Natural killer cell treated with Interleukin-12 subunit alpha and Interleukin-12 subunit beta and Interleukin-15 and Interleukin-18, amount 100 ng/mL, for 72 hours (primary cell): Measurements from ENCODE around the gene PCED1B. TPM values are rescaled to one million over a fixed set of nuclear protein-coding genes. Genes with fewer than 3 reads are reported as not detected.

Source experiments
- ATAC-seq, 2 donors: fragments of 150-1000 bp; cut with Tn5 transposase in 1 of 2; sonication (Bioruptor Pico), chemical (Tn5 transposase) in 1 of 2; 2 replicates each; pipeline ENCODE4 v1.10.0; 2021
- DNase-seq: peaks from one replicate; pipeline ENCODE4 v3.0.0; 2022; ENCODE audit warnings: low spot score
- H3K27ac Mint-ChIP-seq, 2 donors: 1 replicate in 1 of 2; 2 replicates in 1 of 2; pipeline ENCODE4 v1.8.0; 2022; ENCODE audit warnings: mixed read lengths in 2 of 2, mild to moderate bottlenecking in 1 of 2, moderate library complexity in 1 of 2
- H3K27me3 Mint-ChIP-seq, 2 donors: 1 replicate in 1 of 2; 2 replicates in 1 of 2; pipeline ENCODE4 v1.8.0; 2022; ENCODE audit warnings: mixed read lengths in 2 of 2
- H3K36me3 Mint-ChIP-seq: one replicate; pipeline ENCODE4 v1.8.0; 2022; ENCODE audit warnings: mixed read lengths
- H3K4me1 Mint-ChIP-seq, 2 donors: 1 replicate in 1 of 2; 2 replicates in 1 of 2; pipeline ENCODE4 v1.8.0; 2022; ENCODE audit warnings: low read depth in 2 of 2, mixed read lengths in 2 of 2, mild to moderate bottlenecking in 1 of 2
- H3K4me3 Mint-ChIP-seq: one replicate; pipeline ENCODE4 v1.8.0; 2022; ENCODE audit warnings: mixed read lengths
- H3K9me3 Mint-ChIP-seq: 2 replicates; pipeline ENCODE4 v1.8.0; 2022; ENCODE audit warnings: mixed read lengths
- total RNA-seq, 2 donors: library from RNA; stranded (reverse); gene quantifications; one replicate each; pipeline ENCODE4 v1.2.3, GENCODE V29; 2022

Gene PCED1B
- total RNA-seq, 2 donors from 2014 or later: 39.5 to 41.2 TPM

DNA sequence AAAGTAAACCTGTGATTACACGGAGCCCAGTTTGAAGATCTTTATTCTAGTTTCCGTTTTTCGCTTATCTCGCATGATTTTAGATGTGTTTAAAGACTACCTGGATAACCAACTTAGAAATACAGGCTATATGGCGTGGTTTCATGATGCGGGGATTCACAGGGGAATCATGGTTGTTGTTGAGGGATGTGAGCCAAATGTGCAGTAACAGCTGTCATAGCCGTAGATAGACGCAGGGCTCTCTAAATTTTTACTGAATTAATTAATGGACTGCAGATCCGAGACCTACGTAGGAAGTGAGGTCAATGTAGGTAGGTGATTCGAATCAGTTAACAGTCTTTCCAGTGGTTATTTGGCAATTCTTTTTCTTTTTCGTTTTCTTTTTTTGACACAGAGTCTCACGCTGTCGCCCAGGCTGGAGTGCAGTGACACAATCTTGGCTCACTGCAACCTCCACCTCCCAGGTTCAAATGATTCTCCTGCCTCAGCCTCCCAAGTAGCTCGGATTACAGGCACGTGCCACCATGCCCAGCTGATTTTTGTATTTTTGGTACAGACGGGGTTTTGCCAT lies 145.2 kb downstream of the PCED1B start:
- ATAC-seq (no peak), DNase-seq (no peak)
- Mint-ChIP-seq H3K4me3 (peak overlapping the region; percentile 64), H3K9me3 (no peaks in the 10 kb centered on the region), H3K27me3 (no peaks in the 10 kb centered on the region), H3K27ac (peak overlapping the region; percentile 86 to 90), H3K36me3 (peaks cover 21% of the 10 kb centered on the region), H3K4me1 (peaks cover 45 to 51% of the 10 kb centered on the region in 2 donors)

- Mint-ChIP-seq H3K27ac (peak overlapping the region; percentile 86 to 90), H3K36me3 (peaks cover 21% of the 10 kb centered on the region), H3K9me3 (no peaks in the 10 kb centered on the region), H3K4me1 (peaks cover 44 to 48% of the 10 kb centered on the region in 2 donors), H3K27me3 (no peaks in the 10 kb centered on the region), H3K4me3 (no peak overlapping the region)
- no peak for DNase-seq
- ATAC-seq: no peak
These were observed 145.9 kb downstream of the PCED1B start for GRCh38 chr12:47225356-47225755.

DNA sequence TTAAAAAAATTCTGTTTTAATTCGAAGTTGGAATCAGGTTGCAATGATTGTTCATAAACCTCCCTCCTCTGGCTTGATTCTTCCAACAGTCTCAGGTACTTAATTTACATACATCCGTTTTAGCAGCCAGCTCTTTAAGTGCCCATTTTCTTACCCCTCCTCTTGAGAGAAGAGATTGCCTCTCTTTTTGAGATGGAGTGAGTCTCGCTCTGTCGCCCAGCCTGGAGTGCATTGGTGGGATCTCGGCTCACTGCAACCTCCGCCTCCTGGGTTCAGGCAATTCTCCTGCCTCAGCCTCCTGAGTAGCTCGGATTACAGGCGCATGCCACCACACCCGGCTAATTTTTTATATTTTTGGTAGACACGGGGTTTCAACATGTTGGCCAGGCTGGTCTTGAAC lies 146.8 kb downstream of the PCED1B start:
- H3K27ac Mint-ChIP-seq: peak overlapping the region in 1 of 2 donors; percentile 53
- peaks cover 45 to 51% of the 10 kb centered on the region in 2 donors for H3K4me1 Mint-ChIP-seq
- DNase-seq (no peak), ATAC-seq (no peak)
- H3K36me3 Mint-ChIP-seq: peaks cover 16% of the 10 kb centered on the region
- H3K4me3 Mint-ChIP-seq: no peak overlapping the region
- no peaks in the 10 kb centered on the region for H3K9me3 Mint-ChIP-seq
- H3K27me3 Mint-ChIP-seq: no peaks in the 10 kb centered on the region

- peak overlapping the region; percentile 56 to 84 for H3K27ac Mint-ChIP-seq
- H3K4me1 Mint-ChIP-seq: peaks cover 34 to 43% of the 10 kb centered on the region in 2 donors
- no peak for ATAC-seq
- H3K9me3 Mint-ChIP-seq: no peaks in the 10 kb centered on the region
- no peaks in the 10 kb centered on the region for H3K27me3 Mint-ChIP-seq
- H3K4me3 Mint-ChIP-seq: no peak overlapping the region
- DNase-seq: no peak
- H3K36me3 Mint-ChIP-seq: peaks cover 9% of the 10 kb centered on the region
These were observed 149.4 kb downstream of the PCED1B start for GRCh38 chr12:47228802-47229201.

- H3K36me3 Mint-ChIP-seq: peaks cover 6% of the 10 kb centered on the region
- DNase-seq (no peak), ATAC-seq (no peak)
- H3K9me3 Mint-ChIP-seq: no peaks in the 10 kb centered on the region
- H3K4me1 Mint-ChIP-seq: peaks cover 27 to 34% of the 10 kb centered on the region in 2 donors
- no peaks in the 10 kb centered on the region for H3K27me3 Mint-ChIP-seq
- no peak overlapping the region for H3K4me3 Mint-ChIP-seq
- H3K27ac Mint-ChIP-seq: peak overlapping the region; percentile 56 to 84
These were observed 152.0 kb downstream of the PCED1B start for GRCh38 chr12:47231456-47231855.

GRCh38 chr12:47234576-47235141 lies 155.2 kb downstream of the PCED1B start:
- H3K4me1 Mint-ChIP-seq: peaks cover 44 to 46% of the 10 kb centered on the region in 2 donors
- no peak overlapping the region for H3K4me3 Mint-ChIP-seq
- H3K27ac Mint-ChIP-seq: no peak overlapping the region
- H3K36me3 Mint-ChIP-seq: peaks cover 9% of the 10 kb centered on the region
- H3K27me3 Mint-ChIP-seq: no peaks in the 10 kb centered on the region
- no peak for ATAC-seq
- no peak for DNase-seq
- H3K9me3 Mint-ChIP-seq: no peaks in the 10 kb centered on the region

- Mint-ChIP-seq H3K4me3 (no peak overlapping the region), H3K27ac (no peak overlapping the region)
- DNase-seq: no peak
These were observed 156.0 kb downstream of the PCED1B start for GRCh38 chr12:47235258-47236040.

DNA sequence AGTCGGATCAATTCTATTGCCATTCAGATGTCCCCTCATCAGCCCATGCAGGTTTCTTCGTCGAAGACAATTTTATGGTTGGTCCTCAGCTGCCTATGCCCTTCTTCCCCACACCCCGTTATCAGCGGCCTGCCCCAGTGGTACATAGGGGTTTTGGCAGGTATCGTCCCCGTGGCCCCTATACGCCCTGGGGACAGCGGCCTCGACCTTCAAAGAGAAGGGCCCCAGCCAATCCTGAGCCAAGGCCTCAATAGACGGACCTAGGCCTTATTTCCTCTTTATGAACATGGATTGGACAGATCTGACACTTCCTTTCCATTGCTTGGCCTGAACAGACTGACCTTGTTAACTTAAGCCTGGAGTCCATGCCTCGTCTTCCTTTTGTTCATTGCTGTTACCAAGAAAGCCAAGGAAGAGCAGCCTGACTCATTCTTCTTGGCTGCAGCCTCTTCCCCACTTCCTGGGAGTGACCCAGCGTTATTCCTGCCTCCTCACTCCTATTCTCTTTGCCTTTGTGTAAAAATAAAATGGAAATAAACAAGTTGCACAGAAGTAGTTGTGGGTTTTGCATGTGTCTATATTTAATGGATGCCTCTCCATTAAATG lies 156.8 kb downstream of the PCED1B start:
- H3K4me3 Mint-ChIP-seq: no peak overlapping the region
- peaks cover 9% of the 10 kb centered on the region for H3K36me3 Mint-ChIP-seq
- ATAC-seq: no peak
- no peak for DNase-seq
- H3K27me3 Mint-ChIP-seq: no peaks in the 10 kb centered on the region
- peaks cover 35 to 38% of the 10 kb centered on the region in 2 donors for H3K4me1 Mint-ChIP-seq
- H3K9me3 Mint-ChIP-seq: no peaks in the 10 kb centered on the region
- H3K27ac Mint-ChIP-seq: peak overlapping the region in 1 of 2 donors; percentile 51

More at GRCh38 chr12:47235258-47236040, 156.0 kb downstream of the PCED1B start:
- Mint-ChIP-seq H3K9me3 (no peaks in the 10 kb centered on the region), H3K27me3 (no peaks in the 10 kb centered on the region), H3K4me1 (peaks cover 42 to 43% of the 10 kb centered on the region in 2 donors), H3K36me3 (peaks cover 9% of the 10 kb centered on the region)
- ATAC-seq: no peak

DNA sequence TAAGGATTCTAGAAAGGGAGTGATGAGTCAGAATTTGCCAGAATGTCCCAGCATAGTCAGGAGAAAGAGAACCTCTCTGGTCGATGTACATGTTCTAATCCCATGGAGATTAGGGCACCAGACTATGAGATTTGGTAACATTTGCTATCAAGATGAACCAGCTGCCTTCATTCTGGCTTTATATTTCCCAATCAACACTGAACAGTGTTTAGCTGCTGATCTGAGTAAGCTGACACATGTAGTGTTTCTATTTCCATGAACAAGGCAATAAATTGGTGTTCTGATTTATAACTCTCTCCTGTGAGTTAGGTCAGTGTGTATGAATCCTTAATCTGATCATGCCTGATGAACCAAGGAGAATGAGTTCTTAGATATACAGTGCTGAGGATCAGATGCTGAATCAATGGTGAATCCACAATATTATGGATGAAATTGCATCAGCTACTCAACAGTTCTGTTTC lies 158.4 kb downstream of the PCED1B start:
- Mint-ChIP-seq H3K27me3 (no peaks in the 10 kb centered on the region), H3K9me3 (no peaks in the 10 kb centered on the region), H3K36me3 (peaks cover 9% of the 10 kb centered on the region), H3K27ac (peak overlapping the region; percentile 27 to 64), H3K4me3 (no peak overlapping the region), H3K4me1 (peaks cover 28 to 37% of the 10 kb centered on the region in 2 donors)
- ATAC-seq (peak; percentile 40 to 46), DNase-seq (no peak)

- Mint-ChIP-seq H3K4me3 (peak overlapping the region; percentile 2), H3K4me1 (peaks cover 23 to 34% of the 10 kb centered on the region in 2 donors), H3K27ac (peak overlapping the region; percentile 27 to 64), H3K36me3 (peaks cover 9% of the 10 kb centered on the region), H3K9me3 (no peaks in the 10 kb centered on the region), H3K27me3 (no peaks in the 10 kb centered on the region)
- DNase-seq: no peak
- ATAC-seq: no peak
These were observed 159.3 kb downstream of the PCED1B start for GRCh38 chr12:47238669-47239114.

GRCh38 chr12:47242426-47242825 lies 163.0 kb downstream of the PCED1B start:
- no peak overlapping the region for H3K4me3 Mint-ChIP-seq
- DNase-seq (no peak), ATAC-seq (no peak)
- no peaks in the 10 kb centered on the region for H3K9me3 Mint-ChIP-seq
- peaks cover 12 to 17% of the 10 kb centered on the region in 2 donors for H3K4me1 Mint-ChIP-seq
- H3K36me3 Mint-ChIP-seq: no peaks in the 10 kb centered on the region
- H3K27ac Mint-ChIP-seq: no peak overlapping the region
- H3K27me3 Mint-ChIP-seq: no peaks in the 10 kb centered on the region

GRCh38 chr12:47244835-47245234 lies 165.4 kb downstream of the PCED1B start:
- Mint-ChIP-seq H3K36me3 (peaks cover 4% of the 10 kb centered on the region), H3K27ac (no peak overlapping the region)

DNA sequence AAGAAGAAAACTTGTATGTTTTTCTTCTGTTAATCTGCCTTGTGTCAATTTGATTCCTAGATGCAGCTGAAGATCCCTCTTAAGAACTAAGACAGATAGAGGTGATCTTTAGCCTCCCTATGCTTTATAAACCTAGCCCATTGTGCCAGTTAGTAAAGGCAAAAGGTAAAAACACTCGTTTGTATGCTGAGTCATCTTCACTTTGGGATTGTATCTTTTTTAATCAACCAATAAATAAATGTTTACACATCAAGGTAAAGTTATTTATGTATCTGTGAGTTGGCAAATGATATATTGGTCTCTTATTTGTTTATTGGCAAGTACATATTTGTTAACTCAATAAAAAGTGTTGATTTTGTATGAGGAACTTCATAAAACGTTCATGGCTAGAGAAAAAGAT lies 166.2 kb downstream of the PCED1B start:
- H3K27me3 Mint-ChIP-seq: no peaks in the 10 kb centered on the region

More at GRCh38 chr12:47244835-47245234, 165.4 kb downstream of the PCED1B start:
- Mint-ChIP-seq H3K4me1 (peaks cover 0 to 4% of the 10 kb centered on the region in 2 donors), H3K4me3 (no peak overlapping the region), H3K27me3 (no peaks in the 10 kb centered on the region), H3K9me3 (no peaks in the 10 kb centered on the region)
- no peak for ATAC-seq
- no peak for DNase-seq

More for the DNA sequence above, 166.2 kb downstream of the PCED1B start:
- H3K27ac Mint-ChIP-seq: no peak overlapping the region
- H3K36me3 Mint-ChIP-seq: peaks cover 10% of the 10 kb centered on the region
- DNase-seq: no peak
- H3K9me3 Mint-ChIP-seq: no peaks in the 10 kb centered on the region
- H3K4me3 Mint-ChIP-seq: no peak overlapping the region
- ATAC-seq: no peak
- peaks cover 0 to 4% of the 10 kb centered on the region in 2 donors for H3K4me1 Mint-ChIP-seq
